ENCODE data around the gene TXNDC2. TPM values are rescaled to one million over a fixed set of nuclear protein-coding genes. Genes with fewer than 3 reads are reported as not detected.

The TXNDC2 gene
- total and polyA plus RNA-seq, 10 of the 15 experiments (the other 5 are each of a cell fraction or from before 2014, with no cell fraction given): 0.04 to 0.07 (median 0.06) TPM; not detected in 7

GRCh38 chr18:9900699-9901098 is 14.9 kb downstream of the TXNDC2 start:
- H4K20me1 ChIP-seq (ENCODE audit: control insufficient read depth, insufficient read depth): no peaks in the 10 kb centered on the region
- no peak overlapping the region for H3K27ac ChIP-seq (ENCODE audit: control insufficient read depth, insufficient read depth)
- H2AFZ ChIP-seq (ENCODE audit: control insufficient read depth, low read depth, low read length): no peak overlapping the region
- no peak for ATAC-seq
- no peaks in the 10 kb centered on the region for H3K79me2 ChIP-seq (ENCODE audit: control insufficient read depth, insufficient read depth, low read length)
- POLR2A ChIA-PET: no interaction called here
- SMC1A ChIA-PET (ENCODE audit: uncharacterized antibody, unreplicated experiment): no interaction called here
- WGBS (ENCODE audit: insufficient coverage, insufficient replicate concordance, low lambda C conversion rate, missing lambda C conversion rate): 52% methylated on average over 7 of the region's 7 CpGs
- no peaks in the 10 kb centered on the region for H3K36me3 ChIP-seq (ENCODE audit: control insufficient read depth in 2 of 2, insufficient read depth in 2 of 2, low read length in 1 of 2)
- H3K4me1 ChIP-seq (ENCODE audit: control insufficient read depth, insufficient read depth, low read length): no peaks in the 10 kb centered on the region
- intact Hi-C loops (cut with micrococcal nuclease; ENCODE audit: unreplicated experiment) (no loop called here), in situ Hi-C loops (cut with MboI) (loop anchor here (25.0 kb wide), 2 partner anchors 288 to 1288 kb away; partner anchors contain the start of genes PPP4R1 and RAB12)
- no peak overlapping the region for H3K9ac ChIP-seq (ENCODE audit: control insufficient read depth, insufficient read depth, low read length)
- no peak for FAIRE-seq
- RAD21 ChIA-PET (ENCODE audit: unreplicated experiment): no interaction called here
- no peak for DNase-seq (ENCODE audit: low read depth, low spot score)
- CTCF ChIA-PET: no interaction called here
- H3K4me2 ChIP-seq (ENCODE audit: control insufficient read depth, insufficient read depth): no peak overlapping the region
- no TSS peak for BruUV-seq (replicated peaks)
- H3K9me3 ChIP-seq (replicated peaks; ENCODE audit: control insufficient read depth, insufficient read depth, low read length): no peaks in the 10 kb centered on the region
- TF ChIP-seq PAX5 (IDR thresholded peaks at IDR 0.05; ENCODE audit: borderline replicate concordance, low read depth, low read length) (no peak), CEBPB (IDR thresholded peaks at IDR 0.05; ENCODE audit: borderline replicate concordance in 1 of 2, low read depth in 2 of 2, low read length in 2 of 2) (no peak), ZNF592 (IDR thresholded peaks at IDR 0.05) (no peak), HCFC1 (IDR thresholded peaks at IDR 0.05; ENCODE audit: low read length) (no peak), TCF12 (IDR thresholded peaks at IDR 0.05; ENCODE audit: low read depth, low read length) (no peak), TBL1XR1 (IDR thresholded peaks at IDR 0.05; ENCODE audit: low read depth, low read length) (no peak), REST (IDR thresholded peaks at IDR 0.05; ENCODE audit: low read depth, low read length) (no peak), BCL11A (IDR thresholded peaks at IDR 0.05; ENCODE audit: low read depth, low read length) (no peak), IRF5 (IDR thresholded peaks at IDR 0.05; ENCODE audit: borderline replicate concordance) (no peak), ATF3 (IDR thresholded peaks at IDR 0.05; ENCODE audit: borderline replicate concordance, extremely low read depth, low read depth, low read length) (no peak), CBX3 (IDR thresholded peaks at IDR 0.05; ENCODE audit: borderline replicate concordance, low read depth) (no peak)
- no peaks in the 10 kb centered on the region for H3K27me3 ChIP-seq (replicated peaks in 1 of 2; ENCODE audit: control insufficient read depth in 2 of 2, insufficient read depth in 2 of 2, low read length in 1 of 2)
- H3K4me3 ChIP-seq: no peak overlapping the region
